ENCODE results near the gene USP49. TPM values are rescaled to one million over a fixed set of nuclear protein-coding genes. Genes with fewer than 3 reads are reported as not detected.

Gene USP49
- total RNA-seq, 1 experiment from 2014 or later, result 10.5 TPM

- no peaks in the 10 kb centered on the region for H3K27me3 ChIP-seq (replicated peaks; ENCODE audit: insufficient read depth, low read depth, low read length, poor library complexity)
- CTCF ChIA-PET, result no interaction called here
- no TSS peak for BruUV-seq (replicated peaks)
- no peaks in the 10 kb centered on the region for H3K9me3 ChIP-seq (ENCODE audit: low read depth, low read length, poor library complexity, severe bottlenecking)
- peaks cover 2% of the 10 kb centered on the region for H3K4me1 ChIP-seq (ENCODE audit: insufficient read depth, low read length, poor library complexity, severe bottlenecking)
- peak overlapping the region; percentile 29 for H3K27ac ChIP-seq (ENCODE audit: low read depth, low read length, poor library complexity, severe bottlenecking)
- DNase-seq (ENCODE audit: low spot score), result peak; percentile 42
- POLR2A ChIA-PET (ENCODE audit: low non-redundant PET), result no interaction called here
- no peak overlapping the region for H3K4me3 ChIP-seq (ENCODE audit: low read depth, low read length, poor library complexity, severe bottlenecking)
- TF ChIP-seq EZH2 (IDR thresholded peaks at IDR 0.05; ENCODE audit: borderline replicate concordance, low read depth, low read length, poor library complexity, severe bottlenecking), result no peak
- TF ChIP-seq, protein P1, sequence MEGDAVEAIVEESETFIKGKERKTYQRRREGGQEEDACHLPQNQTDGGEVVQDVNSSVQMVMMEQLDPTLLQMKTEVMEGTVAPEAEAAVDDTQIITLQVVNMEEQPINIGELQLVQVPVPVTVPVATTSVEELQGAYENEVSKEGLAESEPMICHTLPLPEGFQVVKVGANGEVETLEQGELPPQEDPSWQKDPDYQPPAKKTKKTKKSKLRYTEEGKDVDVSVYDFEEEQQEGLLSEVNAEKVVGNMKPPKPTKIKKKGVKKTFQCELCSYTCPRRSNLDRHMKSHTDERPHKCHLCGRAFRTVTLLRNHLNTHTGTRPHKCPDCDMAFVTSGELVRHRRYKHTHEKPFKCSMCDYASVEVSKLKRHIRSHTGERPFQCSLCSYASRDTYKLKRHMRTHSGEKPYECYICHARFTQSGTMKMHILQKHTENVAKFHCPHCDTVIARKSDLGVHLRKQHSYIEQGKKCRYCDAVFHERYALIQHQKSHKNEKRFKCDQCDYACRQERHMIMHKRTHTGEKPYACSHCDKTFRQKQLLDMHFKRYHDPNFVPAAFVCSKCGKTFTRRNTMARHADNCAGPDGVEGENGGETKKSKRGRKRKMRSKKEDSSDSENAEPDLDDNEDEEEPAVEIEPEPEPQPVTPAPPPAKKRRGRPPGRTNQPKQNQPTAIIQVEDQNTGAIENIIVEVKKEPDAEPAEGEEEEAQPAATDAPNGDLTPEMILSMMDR (conservative IDR thresholded peaks at IDR 0.05; ENCODE audit: low read depth, low read length), result no peak
- peaks cover 9% of the 10 kb centered on the region for H3K36me3 ChIP-seq (ENCODE audit: insufficient read depth, low read length, poor library complexity, severe bottlenecking)
- intact Hi-C loops (cut with micrococcal nuclease; ENCODE audit: unreplicated experiment), result no loop called here
These were observed 22.4 kb upstream of the USP49 start for GRCh38 chr6:41917528-41917927.

DNA sequence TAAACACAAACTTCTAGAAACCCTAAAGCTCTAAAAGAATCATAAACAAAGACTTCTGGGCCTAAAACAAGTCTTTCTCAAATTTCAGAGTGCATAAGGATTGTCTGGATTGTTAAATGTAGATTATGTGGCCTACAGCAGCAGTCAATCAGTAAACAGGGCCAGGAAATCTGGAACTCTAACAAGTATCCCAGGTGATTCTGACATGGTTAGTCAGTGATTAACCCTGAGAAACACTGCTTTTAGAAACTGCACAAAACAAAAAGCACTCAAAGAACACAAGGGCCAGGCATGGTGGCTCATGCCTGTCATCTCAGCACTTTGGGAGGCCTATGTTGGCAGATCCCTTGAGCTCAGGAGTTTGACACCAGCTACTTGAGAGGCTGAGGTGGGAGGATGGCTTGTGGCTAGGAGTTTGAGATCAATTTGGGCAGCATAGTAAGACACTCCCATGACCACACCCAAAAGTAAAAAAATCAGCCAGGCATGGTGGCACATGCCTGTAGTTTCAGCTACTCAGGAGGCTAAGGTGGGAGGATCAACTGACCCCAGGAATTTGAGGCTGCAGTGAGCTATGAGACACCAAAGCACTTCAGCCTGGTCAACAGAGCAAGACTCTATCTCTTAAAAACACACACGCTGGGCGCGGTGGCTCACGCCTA is 19.8 kb upstream of the USP49 start:
- intact Hi-C loops (cut with micrococcal nuclease; ENCODE audit: unreplicated experiment), result no loop called here

DNA sequence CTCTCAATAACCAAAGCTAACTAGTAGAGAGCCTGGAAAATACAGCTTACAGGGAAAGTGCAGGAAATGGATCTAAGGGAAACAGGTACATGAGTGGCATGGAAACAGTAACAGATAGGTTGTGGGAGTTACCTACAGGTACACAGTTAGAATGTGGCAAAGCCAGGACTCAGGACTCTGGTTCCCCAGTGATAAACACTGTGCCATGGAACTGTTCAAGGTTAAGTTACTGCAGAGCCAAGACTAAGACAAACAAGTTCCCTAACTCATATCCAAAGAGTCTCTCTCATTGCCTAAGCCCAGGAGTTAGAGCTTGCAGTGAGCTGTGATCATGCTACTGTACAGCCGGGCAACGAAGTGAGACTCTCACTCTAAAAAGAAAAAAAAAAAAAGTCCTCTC is 19.2 kb upstream of the USP49 start:
- H3K4me3 ChIP-seq (ENCODE audit: low read depth, low read length, poor library complexity, severe bottlenecking), result no peak overlapping the region
- no peaks in the 10 kb centered on the region for H3K9me3 ChIP-seq (ENCODE audit: low read depth, low read length, poor library complexity, severe bottlenecking)
- no peaks in the 10 kb centered on the region for H3K4me1 ChIP-seq (ENCODE audit: insufficient read depth, low read length, poor library complexity, severe bottlenecking)
- no peaks in the 10 kb centered on the region for H3K27me3 ChIP-seq (replicated peaks; ENCODE audit: insufficient read depth, low read depth, low read length, poor library complexity)
- no peak overlapping the region for H3K27ac ChIP-seq (ENCODE audit: low read depth, low read length, poor library complexity, severe bottlenecking)
- CTCF ChIA-PET, result no interaction called here
- intact Hi-C loops (cut with micrococcal nuclease; ENCODE audit: unreplicated experiment), result no loop called here
- BruUV-seq (replicated peaks), result no TSS peak
- DNase-seq (ENCODE audit: low spot score), result no peak
- POLR2A ChIA-PET (ENCODE audit: low non-redundant PET), result no interaction called here
- TF ChIP-seq, protein P1 (conservative IDR thresholded peaks at IDR 0.05; ENCODE audit: low read depth, low read length), result no peak
- TF ChIP-seq EZH2 (IDR thresholded peaks at IDR 0.05; ENCODE audit: borderline replicate concordance, low read depth, low read length, poor library complexity, severe bottlenecking), result no peak
- peaks cover 12% of the 10 kb centered on the region for H3K36me3 ChIP-seq (ENCODE audit: insufficient read depth, low read length, poor library complexity, severe bottlenecking)

More for the DNA sequence above, 19.8 kb upstream of the USP49 start:
- ChIA-PET POLR2A (ENCODE audit: low non-redundant PET) (no interaction called here), CTCF (no interaction called here)
- TF ChIP-seq EZH2 (IDR thresholded peaks at IDR 0.05; ENCODE audit: borderline replicate concordance, low read depth, low read length, poor library complexity, severe bottlenecking), result no peak
- TF ChIP-seq, protein P1 (conservative IDR thresholded peaks at IDR 0.05; ENCODE audit: low read depth, low read length), result no peak
- Histone ChIP-seq H3K9me3 (ENCODE audit: low read depth, low read length, poor library complexity, severe bottlenecking) (no peaks in the 10 kb centered on the region), H3K4me1 (ENCODE audit: insufficient read depth, low read length, poor library complexity, severe bottlenecking) (no peaks in the 10 kb centered on the region), H3K36me3 (ENCODE audit: insufficient read depth, low read length, poor library complexity, severe bottlenecking) (peaks cover 12% of the 10 kb centered on the region), H3K4me3 (ENCODE audit: low read depth, low read length, poor library complexity, severe bottlenecking) (no peak overlapping the region), H3K27me3 (replicated peaks; ENCODE audit: insufficient read depth, low read depth, low read length, poor library complexity) (no peaks in the 10 kb centered on the region), H3K27ac (ENCODE audit: low read depth, low read length, poor library complexity, severe bottlenecking) (no peak overlapping the region)
- no peak for DNase-seq (ENCODE audit: low spot score)
- no TSS peak for BruUV-seq (replicated peaks)

All from A673 (cell line).